Karpas-422 (cell line): ENCODE measurements around the gene PERM1. TPM values are rescaled to one million over a fixed set of nuclear protein-coding genes. Genes with fewer than 3 reads are reported as not detected.

ENCODE experiments used
- DNase-seq: peaks from one replicate; pipeline ENCODE4 v3.0.0-alpha.2; 2015
- H2AFZ ChIP-seq: fragments of 200-600 bp; sonication (generic); 2 replicates; pipeline ENCODE4 v1.6.1; 2014; ENCODE audit warnings: antibody characterized with exemption, low read length, mixed read lengths
- H3K27ac ChIP-seq: fragments of 200-600 bp; sonication (generic); 2 replicates; pipeline ENCODE4 v1.5.1; 2014; ENCODE audit warnings: mild to moderate bottlenecking, low read length, moderate library complexity
- H3K27me3 ChIP-seq: fragments of 200-600 bp; sonication (generic); 2 replicates; pipeline ENCODE4 v1.6.1; 2014; ENCODE audit warnings: low read length, mixed read lengths
- H3K36me3 ChIP-seq: fragments of 200-600 bp; sonication (generic); 2 replicates; pipeline ENCODE4 v1.6.1; 2014; ENCODE audit warnings: low read length, mixed read lengths; ENCODE audit not compliant: insufficient read depth
- H3K4me1 ChIP-seq: fragments of 200-600 bp; sonication (generic); 2 replicates; pipeline ENCODE4 v1.6.1; 2014; ENCODE audit warnings: mild to moderate bottlenecking, low read length, mixed read lengths
- H3K4me2 ChIP-seq: fragments of 200-600 bp; sonication (generic); 2 replicates; pipeline ENCODE4 v1.6.1; 2014; ENCODE audit warnings: low read length, low read depth, mild to moderate bottlenecking; ENCODE audit not compliant: poor library complexity, severe bottlenecking
- H3K4me3 ChIP-seq: fragments of 200-600 bp; sonication (generic); 2 replicates; pipeline ENCODE4 v1.5.1; 2014; ENCODE audit warnings: mild to moderate bottlenecking, antibody characterized with exemption, low read length, mixed read lengths
- H3K79me2 ChIP-seq: fragments of 200-600 bp; sonication (generic); 2 replicates; pipeline ENCODE4 v1.6.1; 2014; ENCODE audit warnings: mild to moderate bottlenecking, low read length, mixed read lengths
- H3K9ac ChIP-seq: fragments of 200-600 bp; sonication (generic); 2 replicates; pipeline ENCODE4 v1.6.0; 2014; ENCODE audit warnings: low read length
- H3K9me2 ChIP-seq: fragments of 200-600 bp; sonication (generic), shearing (Covaris generic); replicated peaks from 2 replicates; pipeline ENCODE4 v1.6.0; 2014; ENCODE audit warnings: mild to moderate bottlenecking, low read length, moderate library complexity; ENCODE audit not compliant: insufficient read depth
- H3K9me3 ChIP-seq: fragments of 300-700, 200-600 bp; sonication (generic); 2 replicates; pipeline ENCODE4 v1.6.1; 2014; ENCODE audit warnings: low read length, mixed read lengths
- H4K20me1 ChIP-seq: fragments of 200-600 bp; sonication (generic); 2 replicates; pipeline ENCODE4 v1.6.1; 2014; ENCODE audit warnings: mild to moderate bottlenecking, antibody characterized with exemption, low read length, low read depth; ENCODE audit not compliant: insufficient read depth
- total RNA-seq: library from RNA; depleted of rRNA; stranded (reverse); fragments of >200 nt; shearing (Covaris generic); gene quantifications from 2 replicates; pipeline ENCODE4 v1.2.3, GENCODE V29; 2014; ENCODE audit warnings: low replicate concordance

The PERM1 gene
- total RNA-seq, 1 experiment from 2014 or later, result not detected

DNA sequence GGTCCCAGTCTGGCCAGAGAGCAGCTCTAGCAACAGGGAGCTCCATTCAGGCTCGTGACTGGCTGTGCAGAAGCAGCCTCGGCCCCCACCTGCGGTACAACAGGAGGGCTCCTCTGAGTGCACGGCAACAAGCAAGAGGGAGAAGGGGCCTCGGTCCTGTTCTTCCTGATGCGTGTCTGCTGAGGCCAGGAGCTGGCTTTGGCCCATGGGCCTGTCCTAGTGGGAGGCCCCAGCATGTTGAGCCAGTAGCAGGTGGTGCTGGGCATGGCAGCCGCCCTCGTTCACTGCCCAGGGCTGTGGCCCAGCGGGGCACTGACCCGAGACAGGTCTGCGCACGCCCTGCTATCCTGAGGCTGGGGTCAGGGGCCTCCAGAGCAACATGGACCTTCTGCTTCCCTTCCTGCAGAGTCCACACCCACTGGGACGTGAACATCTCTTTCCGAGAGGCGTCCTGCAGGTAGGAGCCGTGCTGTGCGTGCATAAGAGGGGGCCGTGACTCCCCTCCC, 51.2 kb downstream of the PERM1 start:
- H3K27me3 ChIP-seq, result no peaks in the 10 kb centered on the region
- DNase-seq, result no peak
- no peak overlapping the region for H3K4me3 ChIP-seq
- no peak overlapping the region for H3K27ac ChIP-seq
- H3K4me1 ChIP-seq, result no peaks in the 10 kb centered on the region
- no peak overlapping the region for H2AFZ ChIP-seq
- H3K79me2 ChIP-seq, result no peaks in the 10 kb centered on the region
- H3K4me2 ChIP-seq, result no peak overlapping the region
- H3K36me3 ChIP-seq, result no peaks in the 10 kb centered on the region
- no peaks in the 10 kb centered on the region for H3K9me2 ChIP-seq
- H3K9me3 ChIP-seq, result no peaks in the 10 kb centered on the region
- H4K20me1 ChIP-seq, result no peaks in the 10 kb centered on the region
- no peak overlapping the region for H3K9ac ChIP-seq

DNA sequence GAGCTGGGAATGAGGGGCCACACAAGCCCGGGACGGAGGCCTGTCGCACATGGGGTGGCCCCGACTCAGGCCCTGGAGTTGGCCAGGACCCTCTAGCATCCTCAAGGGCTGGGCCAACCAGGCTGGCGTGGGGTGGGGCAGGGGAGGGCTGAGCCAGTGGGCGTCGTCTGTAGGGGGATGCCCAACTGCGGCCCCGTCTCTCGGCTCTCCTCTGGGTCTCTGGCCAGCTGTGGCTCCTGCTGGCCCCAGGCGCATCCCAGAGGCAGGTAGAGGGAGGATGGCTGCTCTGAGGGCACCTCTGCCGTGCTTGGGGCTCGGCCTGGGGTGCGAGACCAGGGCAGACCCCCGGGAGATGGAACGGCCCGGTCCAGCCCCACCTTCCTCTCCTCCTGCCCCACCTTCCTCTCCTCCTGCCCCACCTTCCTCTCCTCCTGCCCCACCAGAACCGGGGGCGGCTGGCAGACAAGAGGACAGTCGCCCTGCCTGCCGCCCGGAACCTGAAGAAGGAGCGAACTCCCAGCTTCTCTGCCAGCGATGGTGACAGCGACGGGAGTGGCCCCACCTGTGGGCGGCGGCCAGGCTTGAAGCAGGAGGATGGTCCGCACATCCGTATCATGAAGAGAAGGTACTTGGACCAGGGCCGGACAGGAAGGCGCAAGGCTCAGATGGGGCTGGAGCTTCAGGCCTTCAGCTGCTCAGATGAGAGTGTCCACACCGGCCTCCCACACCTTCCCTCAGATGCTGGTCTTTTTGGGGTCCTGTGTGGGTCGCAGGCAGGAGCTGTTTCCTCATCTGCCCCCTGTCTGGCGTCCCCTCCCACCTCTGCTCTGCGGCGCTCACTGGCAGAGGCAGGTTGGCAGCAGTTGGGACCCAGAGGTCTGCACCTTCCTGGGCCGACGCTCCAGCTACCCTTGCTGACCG, 51.9 kb downstream of the PERM1 start:
- no peaks in the 10 kb centered on the region for H3K79me2 ChIP-seq
- H3K36me3 ChIP-seq, result no peaks in the 10 kb centered on the region
- no peak overlapping the region for H3K4me3 ChIP-seq
- no peaks in the 10 kb centered on the region for H3K9me3 ChIP-seq
- no peak overlapping the region for H3K4me2 ChIP-seq
- no peaks in the 10 kb centered on the region for H3K4me1 ChIP-seq
- no peak overlapping the region for H3K9ac ChIP-seq
- H2AFZ ChIP-seq, result no peak overlapping the region
- no peaks in the 10 kb centered on the region for H4K20me1 ChIP-seq
- no peak overlapping the region for H3K27ac ChIP-seq
- H3K9me2 ChIP-seq, result no peaks in the 10 kb centered on the region
- H3K27me3 ChIP-seq, result no peaks in the 10 kb centered on the region
- DNase-seq, result no peak

DNA sequence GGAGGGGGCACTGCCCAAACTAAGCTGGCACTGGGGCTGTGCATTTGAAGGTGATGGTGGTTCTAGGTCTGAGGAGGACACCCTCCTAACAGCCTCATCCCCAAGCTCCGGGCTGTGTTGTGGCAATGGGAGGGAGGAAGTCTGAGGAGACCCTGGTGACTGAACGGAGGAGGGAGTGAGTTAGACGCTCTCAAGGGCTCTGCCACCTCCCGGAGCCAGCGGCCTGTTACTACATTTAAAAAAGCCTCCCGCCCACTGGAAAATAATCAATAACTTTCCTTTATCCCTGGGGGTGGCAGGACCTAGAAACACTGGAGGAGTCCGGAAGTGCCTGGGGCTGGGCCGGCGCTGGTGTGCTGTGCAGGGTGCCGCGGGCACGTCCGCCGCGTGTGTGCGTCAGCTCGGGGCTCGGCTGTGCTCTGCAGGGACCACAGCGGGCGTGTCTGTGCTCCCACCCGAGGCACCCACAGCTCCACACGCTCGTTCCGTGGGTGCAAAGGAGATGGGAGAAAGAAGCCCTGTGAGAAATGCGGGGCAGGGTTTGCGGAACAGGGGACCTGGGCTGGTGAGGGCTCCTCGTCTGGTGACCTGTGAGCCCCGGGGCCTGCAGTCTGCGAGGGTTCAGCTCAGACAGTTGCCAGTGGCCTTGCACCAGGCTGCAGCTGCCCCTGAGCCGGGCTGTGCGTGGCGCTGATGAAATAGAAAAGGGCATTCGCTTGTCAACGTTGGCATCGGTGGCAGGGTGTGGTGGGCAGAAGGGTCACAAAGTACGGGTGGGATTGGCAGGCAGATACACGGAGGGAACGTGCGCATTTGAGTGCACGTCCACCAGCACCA, 52.9 kb downstream of the PERM1 start:
- Histone ChIP-seq H3K9me2 (no peaks in the 10 kb centered on the region), H3K79me2 (no peaks in the 10 kb centered on the region), H3K27me3 (no peaks in the 10 kb centered on the region), H3K27ac (no peak overlapping the region), H4K20me1 (no peaks in the 10 kb centered on the region), H3K9ac (no peak overlapping the region), H3K4me1 (no peaks in the 10 kb centered on the region), H2AFZ (no peak overlapping the region), H3K4me2 (no peak overlapping the region), H3K9me3 (no peaks in the 10 kb centered on the region), H3K4me3 (no peak overlapping the region), H3K36me3 (no peaks in the 10 kb centered on the region)
- DNase-seq, result no peak

GRCh38 chr1:927748-928147, 54.1 kb downstream of the PERM1 start:
- Histone ChIP-seq H4K20me1 (0 out of 2 replicates have a peak, but pooled peaks cover 7% of the 10 kb centered on the region), H3K4me2 (no peak overlapping the region), H3K27ac (no peak overlapping the region), H2AFZ (no peak overlapping the region), H3K79me2 (no peaks in the 10 kb centered on the region), H3K36me3 (no peaks in the 10 kb centered on the region), H3K9me2 (no peaks in the 10 kb centered on the region), H3K9me3 (no peaks in the 10 kb centered on the region), H3K27me3 (no peaks in the 10 kb centered on the region), H3K4me1 (peaks cover 4% of the 10 kb centered on the region; the same call in 1 of the 2 replicates), H3K4me3 (no peak overlapping the region), H3K9ac (no peak overlapping the region)
- no peak for DNase-seq

GRCh38 chr1:927234-927633, 54.7 kb downstream of the PERM1 start:
- DNase-seq, result no peak
- no peaks in the 10 kb centered on the region for H3K9me2 ChIP-seq
- no peaks in the 10 kb centered on the region for H3K79me2 ChIP-seq
- no peak overlapping the region for H2AFZ ChIP-seq
- H3K9me3 ChIP-seq, result no peaks in the 10 kb centered on the region
- peaks cover 4% of the 10 kb centered on the region; the same call in 1 of the 2 replicates for H3K4me1 ChIP-seq
- no peaks in the 10 kb centered on the region for H3K27me3 ChIP-seq
- H3K9ac ChIP-seq, result no peak overlapping the region
- no peak overlapping the region for H3K4me3 ChIP-seq
- H3K4me2 ChIP-seq, result no peak overlapping the region
- H3K36me3 ChIP-seq, result no peaks in the 10 kb centered on the region
- H4K20me1 ChIP-seq, result 0 out of 2 replicates have a peak, but pooled peaks cover 10% of the 10 kb centered on the region
- H3K27ac ChIP-seq, result no peak overlapping the region

DNA sequence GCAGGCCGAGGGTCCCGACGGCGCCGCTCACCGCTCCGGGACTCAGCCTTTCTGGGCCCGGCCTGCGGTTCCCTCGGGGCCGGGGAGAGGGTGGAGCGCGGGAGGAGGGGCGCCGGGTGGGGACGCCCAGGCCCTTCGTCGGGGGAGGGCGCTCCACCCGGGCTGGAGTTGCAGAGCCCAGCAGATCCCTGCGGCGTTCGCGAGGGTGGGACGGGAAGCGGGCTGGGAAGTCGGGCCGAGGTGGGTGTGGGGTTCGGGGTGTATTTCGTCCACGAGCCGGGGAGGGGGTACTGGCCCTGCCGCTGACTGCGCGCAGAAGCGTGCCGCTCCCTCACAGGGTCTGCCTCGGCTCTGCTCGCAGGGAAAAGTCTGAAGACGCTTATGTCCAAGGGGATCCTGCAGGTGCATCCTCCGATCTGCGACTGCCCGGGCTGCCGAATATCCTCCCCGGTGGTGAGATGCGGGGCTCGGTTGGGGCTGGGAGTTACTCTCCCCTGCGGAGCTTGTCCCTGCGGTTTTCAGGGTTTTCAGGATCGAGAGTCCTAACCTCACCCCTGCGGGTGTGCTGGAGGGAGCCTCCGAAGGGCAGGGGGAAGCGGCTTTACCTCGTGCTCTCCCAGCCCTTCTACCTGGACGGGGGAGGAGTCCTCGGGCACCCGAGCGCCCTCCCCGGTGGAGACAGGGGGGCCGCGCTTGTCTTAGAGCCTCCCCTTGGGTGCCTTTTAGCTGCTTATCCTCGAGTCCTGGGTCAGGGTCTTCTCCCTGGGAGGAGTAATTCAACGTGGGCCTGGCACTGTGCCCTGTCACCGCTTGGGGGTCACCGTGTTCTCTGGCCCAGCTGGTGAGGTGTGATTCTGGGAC, 56.1 kb downstream of the PERM1 start:
- DNase-seq, result no peak
- Histone ChIP-seq H3K9me3 (no peaks in the 10 kb centered on the region), H3K9ac (no peak overlapping the region), H3K27ac (no peak overlapping the region), H3K36me3 (no peaks in the 10 kb centered on the region), H3K9me2 (no peaks in the 10 kb centered on the region), H3K4me1 (peaks cover 10% of the 10 kb centered on the region), H3K27me3 (no peaks in the 10 kb centered on the region), H4K20me1 (peaks cover 21% of the 10 kb centered on the region; the same call in 1 of the 2 replicates), H3K4me3 (no peak overlapping the region), H2AFZ (no peak overlapping the region), H3K4me2 (no peak overlapping the region), H3K79me2 (no peaks in the 10 kb centered on the region)
